Measurements from ENCODE around the gene CRISPLD2. TPM values are rescaled to one million over a fixed set of nuclear protein-coding genes. Genes with fewer than 3 reads are reported as not detected.

Gene CRISPLD2
- total and polyA plus RNA-seq, 9 of the 15 experiments (the other 6 are each of a cell fraction or from before 2014, with no cell fraction given): 0.03 to 0.24 (median 0.04) TPM; not detected in 4

DNA sequence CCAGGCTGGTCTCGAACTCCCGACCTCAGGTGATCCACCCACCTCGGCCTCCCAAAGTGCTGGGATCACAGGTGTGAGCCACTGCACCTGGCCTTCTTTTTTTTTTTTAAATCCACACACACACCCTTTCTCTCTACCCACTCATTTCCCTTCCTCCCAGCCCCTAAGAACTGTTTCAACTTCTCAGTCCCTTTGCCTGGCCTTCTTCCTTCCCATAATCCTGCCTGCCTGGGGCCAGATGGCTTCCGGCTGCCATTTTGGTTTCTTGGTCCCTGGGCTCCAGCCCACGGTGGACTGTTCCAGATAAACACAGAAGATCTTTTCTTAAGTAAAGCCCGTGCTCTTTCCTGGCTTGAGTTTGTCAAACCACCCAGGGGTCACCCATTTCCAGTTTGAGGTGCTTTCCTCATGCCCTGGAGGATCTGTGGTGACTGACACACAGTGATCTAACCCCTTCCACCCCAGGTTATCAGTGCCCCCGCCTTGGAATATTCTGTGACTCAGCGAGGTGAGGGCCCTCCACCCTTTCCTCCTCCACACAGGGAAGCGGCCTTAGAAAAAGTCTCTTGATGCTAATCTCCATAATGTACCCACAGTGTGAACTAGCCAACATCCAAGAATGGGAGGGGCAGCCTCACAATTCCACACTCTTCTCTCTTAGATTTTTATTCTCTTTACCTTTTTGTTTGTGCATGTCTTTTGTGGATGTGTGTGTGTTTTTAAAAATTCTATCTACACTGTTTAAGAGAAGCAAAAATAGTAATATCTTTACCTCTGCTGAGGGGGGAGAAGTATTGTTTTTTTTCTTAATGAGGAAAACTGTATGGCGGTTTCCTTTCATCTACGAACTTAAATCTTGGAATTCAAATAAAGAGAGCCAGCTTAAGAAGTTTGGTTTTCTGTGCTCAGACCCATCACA lies 60.0 kb downstream of the CRISPLD2 start (continued):
- TF ChIP-seq, protein P1, sequence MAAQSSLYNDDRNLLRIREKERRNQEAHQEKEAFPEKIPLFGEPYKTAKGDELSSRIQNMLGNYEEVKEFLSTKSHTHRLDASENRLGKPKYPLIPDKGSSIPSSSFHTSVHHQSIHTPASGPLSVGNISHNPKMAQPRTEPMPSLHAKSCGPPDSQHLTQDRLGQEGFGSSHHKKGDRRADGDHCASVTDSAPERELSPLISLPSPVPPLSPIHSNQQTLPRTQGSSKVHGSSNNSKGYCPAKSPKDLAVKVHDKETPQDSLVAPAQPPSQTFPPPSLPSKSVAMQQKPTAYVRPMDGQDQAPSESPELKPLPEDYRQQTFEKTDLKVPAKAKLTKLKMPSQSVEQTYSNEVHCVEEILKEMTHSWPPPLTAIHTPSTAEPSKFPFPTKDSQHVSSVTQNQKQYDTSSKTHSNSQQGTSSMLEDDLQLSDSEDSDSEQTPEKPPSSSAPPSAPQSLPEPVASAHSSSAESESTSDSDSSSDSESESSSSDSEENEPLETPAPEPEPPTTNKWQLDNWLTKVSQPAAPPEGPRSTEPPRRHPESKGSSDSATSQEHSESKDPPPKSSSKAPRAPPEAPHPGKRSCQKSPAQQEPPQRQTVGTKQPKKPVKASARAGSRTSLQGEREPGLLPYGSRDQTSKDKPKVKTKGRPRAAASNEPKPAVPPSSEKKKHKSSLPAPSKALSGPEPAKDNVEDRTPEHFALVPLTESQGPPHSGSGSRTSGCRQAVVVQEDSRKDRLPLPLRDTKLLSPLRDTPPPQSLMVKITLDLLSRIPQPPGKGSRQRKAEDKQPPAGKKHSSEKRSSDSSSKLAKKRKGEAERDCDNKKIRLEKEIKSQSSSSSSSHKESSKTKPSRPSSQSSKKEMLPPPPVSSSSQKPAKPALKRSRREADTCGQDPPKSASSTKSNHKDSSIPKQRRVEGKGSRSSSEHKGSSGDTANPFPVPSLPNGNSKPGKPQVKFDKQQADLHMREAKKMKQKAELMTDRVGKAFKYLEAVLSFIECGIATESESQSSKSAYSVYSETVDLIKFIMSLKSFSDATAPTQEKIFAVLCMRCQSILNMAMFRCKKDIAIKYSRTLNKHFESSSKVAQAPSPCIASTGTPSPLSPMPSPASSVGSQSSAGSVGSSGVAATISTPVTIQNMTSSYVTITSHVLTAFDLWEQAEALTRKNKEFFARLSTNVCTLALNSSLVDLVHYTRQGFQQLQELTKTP (IDR thresholded peaks at IDR 0.05; ENCODE audit: low read depth in 1 of 2, partially characterized antibody in 2 of 2): peak; percentile 68 to 75
- TF ChIP-seq CBX1 (IDR thresholded peaks at IDR 0.05; ENCODE audit: low read depth) (0 out of 2 replicates have a peak, but pooled peaks have one; percentile 18), SMARCA5 (IDR thresholded peaks at IDR 0.05) (peak; percentile 86), CAMTA2 (CRISPR knock-in tag; conservative IDR thresholded peaks at IDR 0.05) (no peak), SRSF7 (optimal IDR thresholded peaks at IDR 0.05; ENCODE audit: low read depth, low read length) (no peak), EZH2 (IDR thresholded peaks at IDR 0.05; ENCODE audit: borderline replicate concordance, low read depth, low read length) (no peak), FOSL1 (tag; conservative IDR thresholded peaks at IDR 0.05) (peak; percentile 99), MBD2 (IDR thresholded peaks at IDR 0.05; ENCODE audit: borderline replicate concordance, low read depth) (peak; percentile 81), CBX5 (IDR thresholded peaks at IDR 0.05; ENCODE audit: borderline replicate concordance, low read depth) (no peak), PCBP1 (IDR thresholded peaks at IDR 0.05; ENCODE audit: low read depth, low read length, poor library complexity, severe bottlenecking) (no peak), CCAR2 (IDR thresholded peaks at IDR 0.05; ENCODE audit: low read depth, low read length) (no peak), RBM22 (IDR thresholded peaks at IDR 0.05; ENCODE audit: low read depth, low read length, poor library complexity, severe bottlenecking) (no peak), RAD21 (CRISPR knock-in tag; conservative IDR thresholded peaks at IDR 0.05 in 1 of 2, IDR thresholded peaks at IDR 0.05 in 1 of 2) (no peak), ZNF431 (CRISPR knock-in tag; IDR thresholded peaks at IDR 0.05) (no peak), MTF1 (CRISPR knock-in tag; IDR thresholded peaks at IDR 0.05; ENCODE audit: borderline replicate concordance) (no peak; the same call in 1 of the 2 replicates), POLR3G (IDR thresholded peaks at IDR 0.05; ENCODE audit: extremely low read depth, insufficient read length, insufficient replicate concordance) (no peak), ZNF197 (CRISPR knock-in tag; IDR thresholded peaks at IDR 0.05; ENCODE audit: low read depth) (0 out of 2 replicates have a peak, but pooled peaks have one; percentile 26), ZNF717 (CRISPR knock-in tag; IDR thresholded peaks at IDR 0.05) (no peak), YY1 (IDR thresholded peaks at IDR 0.05; ENCODE audit: borderline replicate concordance in 1 of 3, control insufficient read depth in 1 of 3, extremely low read depth in 1 of 3, insufficient read depth in 3 of 3, insufficient read length in 1 of 3, insufficient replicate concordance in 2 of 3, low read depth in 1 of 3, low read length in 2 of 3) (peak; percentile 59 to 96 (median 83)), NCOA1 (IDR thresholded peaks at IDR 0.05; ENCODE audit: low read depth) (peak; percentile 75; the same call in 1 of the 2 replicates)
- TF ChIP-seq, protein P2, sequence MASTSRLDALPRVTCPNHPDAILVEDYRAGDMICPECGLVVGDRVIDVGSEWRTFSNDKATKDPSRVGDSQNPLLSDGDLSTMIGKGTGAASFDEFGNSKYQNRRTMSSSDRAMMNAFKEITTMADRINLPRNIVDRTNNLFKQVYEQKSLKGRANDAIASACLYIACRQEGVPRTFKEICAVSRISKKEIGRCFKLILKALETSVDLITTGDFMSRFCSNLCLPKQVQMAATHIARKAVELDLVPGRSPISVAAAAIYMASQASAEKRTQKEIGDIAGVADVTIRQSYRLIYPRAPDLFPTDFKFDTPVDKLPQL (IDR thresholded peaks at IDR 0.05; ENCODE audit: extremely low read depth, insufficient read length): no peak
- TF ChIP-seq, protein P3, sequence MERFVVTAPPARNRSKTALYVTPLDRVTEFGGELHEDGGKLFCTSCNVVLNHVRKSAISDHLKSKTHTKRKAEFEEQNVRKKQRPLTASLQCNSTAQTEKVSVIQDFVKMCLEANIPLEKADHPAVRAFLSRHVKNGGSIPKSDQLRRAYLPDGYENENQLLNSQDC (CRISPR knock-in tag; IDR thresholded peaks at IDR 0.05): no peak
